Hepatocyte (in vitro differentiated cells): ENCODE data around the gene PSMB4.

Experiments
- EZH2phosphoT487 ChIP-seq: fragments of 200-600 bp; sonication (generic); IDR thresholded peaks from one replicate; pipeline ENCODE4 v1.6.1; 2018; ENCODE audit warnings: antibody characterized with exemption, mild to moderate bottlenecking, low read depth, moderate library complexity; ENCODE audit not compliant: unreplicated experiment, severe bottlenecking
- TF ChIP-seq, protein P1 (sequence below): fragments of 200-600 bp; sonication (generic); IDR thresholded peaks from 2 replicates; pipeline ENCODE4 v1.5.1; 2016; ENCODE audit warnings: antibody characterized with exemption, mild to moderate bottlenecking; ENCODE audit not compliant: poor library complexity

- TF ChIP-seq, protein P1, sequence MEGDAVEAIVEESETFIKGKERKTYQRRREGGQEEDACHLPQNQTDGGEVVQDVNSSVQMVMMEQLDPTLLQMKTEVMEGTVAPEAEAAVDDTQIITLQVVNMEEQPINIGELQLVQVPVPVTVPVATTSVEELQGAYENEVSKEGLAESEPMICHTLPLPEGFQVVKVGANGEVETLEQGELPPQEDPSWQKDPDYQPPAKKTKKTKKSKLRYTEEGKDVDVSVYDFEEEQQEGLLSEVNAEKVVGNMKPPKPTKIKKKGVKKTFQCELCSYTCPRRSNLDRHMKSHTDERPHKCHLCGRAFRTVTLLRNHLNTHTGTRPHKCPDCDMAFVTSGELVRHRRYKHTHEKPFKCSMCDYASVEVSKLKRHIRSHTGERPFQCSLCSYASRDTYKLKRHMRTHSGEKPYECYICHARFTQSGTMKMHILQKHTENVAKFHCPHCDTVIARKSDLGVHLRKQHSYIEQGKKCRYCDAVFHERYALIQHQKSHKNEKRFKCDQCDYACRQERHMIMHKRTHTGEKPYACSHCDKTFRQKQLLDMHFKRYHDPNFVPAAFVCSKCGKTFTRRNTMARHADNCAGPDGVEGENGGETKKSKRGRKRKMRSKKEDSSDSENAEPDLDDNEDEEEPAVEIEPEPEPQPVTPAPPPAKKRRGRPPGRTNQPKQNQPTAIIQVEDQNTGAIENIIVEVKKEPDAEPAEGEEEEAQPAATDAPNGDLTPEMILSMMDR, result no peak
- TF ChIP-seq EZH2phosphoT487, result no peak
Observed at GRCh38 chr1:151401860-151402259, 2.5 kb downstream of the PSMB4 start.
